B cell (primary cell): ENCODE measurements around the gene RAB3IL1. TPM values are rescaled to one million over a fixed set of nuclear protein-coding genes. Genes with fewer than 3 reads are reported as not detected.
A peak's percentile ranks its signal among the peaks of the same experiment; 100 is the strongest.

Source experiments
- ATAC-seq: fragments of 200-7000 bp; cut with Tn5 transposase; one replicate; pipeline ENCODE4 v1.10.0; 2021; ENCODE audit warnings: low read depth, mild to moderate bottlenecking, moderate number of reproducible peaks, moderate library complexity
- CTCF ChIA-PET: fragments of 350-600 bp; sonication (Branson Sonifier 250); formaldehyde crosslinking; loops from one replicate; lab custom pipeline; 2021; ENCODE audit warnings: antibody characterized with exemption, inconsistent platforms; lab: Charles Lee
- POLR2A ChIA-PET: fragments of 350-600 bp; sonication (Branson Sonifier 250); formaldehyde crosslinking; loops from one replicate; lab custom pipeline; 2021; ENCODE audit warnings: antibody characterized with exemption; lab: Charles Lee
- DNase-seq: peaks from one replicate; pipeline ENCODE4 v3.0.0; 2013
- H2AFZ ChIP-seq: 2 replicates; pipeline ENCODE4 v1.6.1; 2012; ENCODE audit warnings: mild to moderate bottlenecking, low read depth, low read length; ENCODE audit not compliant: insufficient read depth, poor library complexity, severe bottlenecking
- H3K27ac ChIP-seq, 2 donors: 1 replicate in 1 of 2; 2 replicates in 1 of 2; pipeline ENCODE4 v1.5.1; 2012 to 2013; ENCODE audit warnings: low read length in 2 of 2, mild to moderate bottlenecking in 2 of 2, moderate library complexity in 1 of 2
- H3K27me3 ChIP-seq, 4 experiments: fragments of 200-600 bp in 1 of 4; sonication (generic) in 1 of 4; replicated peaks in 1 of 4; 1 replicate in 2 of 4; 2 replicates in 2 of 4; pipeline versions ENCODE4 v1.6.1 to v1.7.0; 2013 to 2016; ENCODE audit warnings: low read length in 3 of 4, mild to moderate bottlenecking in 2 of 4, mixed read lengths in 1 of 4, moderate library complexity in 1 of 4; ENCODE audit not compliant: insufficient read depth in 4 of 4, control insufficient read depth in 3 of 4; ENCODE audit errors: control extremely low read depth in 1 of 4
- H3K36me3 ChIP-seq, 2 experiments: replicated peaks in 1 of 2; 1 replicate in 1 of 2; 2 replicates in 1 of 2; pipeline versions ENCODE4 v1.6.1 to v1.7.1; 2013; ENCODE audit warnings: low read length in 1 of 2; ENCODE audit not compliant: insufficient read depth in 2 of 2, control insufficient read depth in 1 of 2; ENCODE audit errors: control extremely low read depth in 1 of 2, extremely low read depth in 1 of 2
- H3K4me1 ChIP-seq, 2 donors: fragments of 200-600 bp in 1 of 2; sonication (generic) in 1 of 2; 1 replicate in 1 of 2; 2 replicates in 1 of 2; pipeline versions ENCODE4 v1.5.1 to v1.6.1; 2013 to 2017; ENCODE audit warnings: low read length in 2 of 2; ENCODE audit not compliant: control insufficient read depth in 2 of 2, insufficient read depth in 2 of 2
- H3K4me2 ChIP-seq: replicated peaks from 2 replicates; pipeline ENCODE3; 2012; ENCODE audit warnings: mild to moderate bottlenecking, low read depth, low read length; ENCODE audit not compliant: poor library complexity, severe bottlenecking
- H3K4me3 ChIP-seq, 5 experiments: fragments of 200-600 bp in 1 of 5; sonication (generic) in 1 of 5; 1 replicate in 3 of 5; 2 replicates in 2 of 5; pipeline versions ENCODE4 v1.5.1 to v1.7.0; 2011 to 2016; ENCODE audit warnings: low read length in 4 of 5, mild to moderate bottlenecking in 4 of 5, low read depth in 2 of 5, control low read depth in 1 of 5, moderate library complexity in 1 of 5; ENCODE audit not compliant: insufficient read depth in 1 of 5; ENCODE audit errors: control extremely low read depth in 1 of 5, extremely low read depth in 1 of 5
- H3K79me2 ChIP-seq: fragments of 200-600 bp; sonication (generic); one replicate; pipeline ENCODE4 v1.6.0; 2016; ENCODE audit warnings: low read length; ENCODE audit not compliant: control insufficient read depth, insufficient read depth
- H3K9ac ChIP-seq: fragments of 200-600 bp; sonication (generic); 2 replicates; pipeline ENCODE4 v1.6.1; 2017; ENCODE audit warnings: mild to moderate bottlenecking, low read length, moderate library complexity
- H3K9me3 ChIP-seq, 3 donors: one replicate each; pipeline versions ENCODE4 v1.6.1 to v1.7.1; 2013; ENCODE audit warnings: low read length in 2 of 3; ENCODE audit not compliant: control insufficient read depth in 2 of 3, insufficient read depth in 1 of 3; ENCODE audit errors: control extremely low read depth in 1 of 3
- H4K20me1 ChIP-seq: 2 replicates; pipeline ENCODE4 v1.6.0; 2012; ENCODE audit warnings: mild to moderate bottlenecking, low read length; ENCODE audit not compliant: insufficient read depth, control insufficient read depth, poor library complexity, severe bottlenecking
- H3K27ac Mint-ChIP-seq: one replicate; pipeline ENCODE4 v1.8.0; 2021; ENCODE audit warnings: mixed read lengths
- H3K27me3 Mint-ChIP-seq: one replicate; pipeline ENCODE4 v1.8.0; 2021; ENCODE audit warnings: mixed read lengths
- H3K4me1 Mint-ChIP-seq: one replicate; pipeline ENCODE4 v1.8.0; 2021; ENCODE audit warnings: mixed read lengths
- H3K4me3 Mint-ChIP-seq: one replicate; pipeline ENCODE4 v1.8.0; 2021; ENCODE audit warnings: mixed read lengths
- H3K9me3 Mint-ChIP-seq: one replicate; pipeline ENCODE4 v1.8.0; 2022; ENCODE audit warnings: mixed read lengths; ENCODE audit not compliant: insufficient read depth
- EZH2 ChIP-seq: IDR thresholded peaks from 2 replicates; pipeline ENCODE4 v1.6.1; 2012; ENCODE audit warnings: borderline replicate concordance, low read depth, mild to moderate bottlenecking, moderate library complexity, low read length; ENCODE audit not compliant: insufficient read depth, poor library complexity, severe bottlenecking
- WGBS: methylation state at CpG from one replicate; pipeline ENCODE4 v1.1.5; 2013; ENCODE audit warnings: missing lambda C conversion rate; ENCODE audit not compliant: insufficient coverage; 5-methylcytosine and 5-hydroxymethylcytosine counted together
- intact Hi-C: fragments of 100-400 bp; cut with micrococcal nuclease; formaldehyde crosslinking; loops from one replicate; pipeline ENCODE4 v1.10.0; 2022
- polyA plus RNA-seq: library from polyadenylated mRNA; depleted of rRNA; stranded (reverse); fragments of >200 nt; gene quantifications from 2 replicates; pipeline ENCODE4 v1.2.3, GENCODE V29; 2012
- total RNA-seq, 2 donors: library from RNA; stranded (reverse); fragments of 120-200 nt in 1 of 2; gene quantifications; 1 replicate in 1 of 2; 2 replicates in 1 of 2; pipeline versions ENCODE4 v1.2.3 to v1.2.4, GENCODE V29; 2013 to 2022
- TF ChIP-seq, protein P1 (sequence below): fragments of 200-600 bp; IDR thresholded peaks from one replicate; pipeline ENCODE4 v1.8.0; 2022; ENCODE audit warnings: antibody characterized with exemption, mild to moderate bottlenecking

The RAB3IL1 gene
- total and polyA plus RNA-seq, 2 donors (not counting 1 experiment from before 2014, with no cell fraction given): 0.27 TPM; not detected in 1

DNA sequence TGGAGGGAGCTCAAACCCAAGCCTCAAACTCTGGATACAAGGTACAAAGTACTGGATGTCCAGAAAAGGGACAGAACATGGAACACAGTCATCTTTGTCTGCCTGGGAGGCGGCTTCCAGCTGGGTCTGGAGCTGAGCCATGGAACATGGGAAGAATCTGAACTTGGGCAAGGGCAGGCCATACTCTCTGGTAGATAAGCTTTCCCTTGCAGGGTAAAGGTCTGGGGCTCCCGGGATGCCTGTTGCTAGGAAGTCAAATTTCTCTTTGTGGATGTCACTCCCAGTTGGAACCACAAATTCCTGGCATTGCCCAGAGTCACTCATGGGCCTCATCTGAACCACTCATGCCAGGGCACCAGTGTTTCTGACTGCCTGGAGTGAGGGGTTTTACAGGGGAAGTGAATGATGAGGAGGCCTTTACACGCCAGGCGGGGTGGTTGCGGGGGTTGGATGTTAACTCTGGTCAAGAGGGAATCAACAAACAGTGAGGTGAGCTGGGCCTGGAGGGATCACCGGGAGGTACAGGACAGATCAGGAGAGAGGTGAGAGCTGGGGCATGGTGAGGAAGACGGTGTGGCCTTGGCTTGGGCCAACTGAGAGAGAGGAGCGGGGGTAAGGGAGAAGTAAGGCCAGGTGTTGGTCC lies 44.3 kb upstream of the RAB3IL1 start:
- H3K9me3 ChIP-seq: peaks cover 0 to 4% (median 0%) of the 10 kb centered on the region in 3 donors
- ATAC-seq (no peak), DNase-seq (no peak)
- whole genome bisulfite sequencing: 97% methylated on average over 8 of the region's 8 CpGs
- Mint-ChIP-seq H3K9me3 (no peaks in the 10 kb centered on the region), H3K27me3 (no peaks in the 10 kb centered on the region), H3K4me1 (peaks cover 57% of the 10 kb centered on the region), H3K27ac (peak overlapping the region; percentile 84), H3K4me3 (peak overlapping the region; percentile 40)
- H3K36me3 ChIP-seq: peaks cover 0 to 33% of the 10 kb centered on the region in 2 experiments
- peaks cover 49% of the 10 kb centered on the region for H3K79me2 ChIP-seq
- no peak overlapping the region for H3K9ac ChIP-seq
- intact Hi-C loops: no loop called here
- no peak overlapping the region for H3K4me3 ChIP-seq
- H3K27ac ChIP-seq: peak overlapping the region in 1 of 2 donors; percentile 89
- H3K4me1 ChIP-seq: peaks cover 41 to 53% of the 10 kb centered on the region in 2 donors
- no peak overlapping the region for H2AFZ ChIP-seq
- ChIA-PET POLR2A (interaction anchor here (1.1 kb wide), 1 partner anchor 152 kb away, joined by 3 read pairs; no protein-coding TSS in a partner anchor), CTCF (interaction anchor here (0.9 to 4.6 kb wide), 8 partner anchors 13 to 165 kb away, joined by 3 to 62 read pairs (median 8); partner anchors contain the start of gene BEST1)
- H3K4me2 ChIP-seq: peak overlapping the region; percentile 65
- no peak for TF ChIP-seq EZH2
- TF ChIP-seq, protein P1, sequence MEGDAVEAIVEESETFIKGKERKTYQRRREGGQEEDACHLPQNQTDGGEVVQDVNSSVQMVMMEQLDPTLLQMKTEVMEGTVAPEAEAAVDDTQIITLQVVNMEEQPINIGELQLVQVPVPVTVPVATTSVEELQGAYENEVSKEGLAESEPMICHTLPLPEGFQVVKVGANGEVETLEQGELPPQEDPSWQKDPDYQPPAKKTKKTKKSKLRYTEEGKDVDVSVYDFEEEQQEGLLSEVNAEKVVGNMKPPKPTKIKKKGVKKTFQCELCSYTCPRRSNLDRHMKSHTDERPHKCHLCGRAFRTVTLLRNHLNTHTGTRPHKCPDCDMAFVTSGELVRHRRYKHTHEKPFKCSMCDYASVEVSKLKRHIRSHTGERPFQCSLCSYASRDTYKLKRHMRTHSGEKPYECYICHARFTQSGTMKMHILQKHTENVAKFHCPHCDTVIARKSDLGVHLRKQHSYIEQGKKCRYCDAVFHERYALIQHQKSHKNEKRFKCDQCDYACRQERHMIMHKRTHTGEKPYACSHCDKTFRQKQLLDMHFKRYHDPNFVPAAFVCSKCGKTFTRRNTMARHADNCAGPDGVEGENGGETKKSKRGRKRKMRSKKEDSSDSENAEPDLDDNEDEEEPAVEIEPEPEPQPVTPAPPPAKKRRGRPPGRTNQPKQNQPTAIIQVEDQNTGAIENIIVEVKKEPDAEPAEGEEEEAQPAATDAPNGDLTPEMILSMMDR: no peak
- H4K20me1 ChIP-seq: peaks cover 28% of the 10 kb centered on the region
- no peaks in the 10 kb centered on the region for H3K27me3 ChIP-seq

DNA sequence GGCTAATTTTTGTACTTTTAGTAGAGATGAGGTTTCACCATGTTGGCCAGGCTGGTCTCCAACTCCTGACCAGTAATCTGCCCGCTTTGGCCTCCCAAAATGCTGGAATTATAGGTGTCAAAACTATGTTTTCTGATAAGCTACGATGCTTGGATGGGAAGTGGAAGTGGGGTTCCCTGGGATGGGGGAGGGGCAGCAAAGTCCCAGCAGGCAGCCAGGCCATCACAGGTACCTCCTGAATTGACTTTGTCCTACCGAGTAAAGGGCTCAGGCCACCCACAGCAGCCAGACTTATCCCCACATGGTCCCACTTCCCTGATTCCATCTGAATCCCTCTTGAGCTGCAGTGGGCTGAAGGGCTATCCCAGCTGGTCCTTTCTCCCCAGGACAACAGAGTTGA lies 43.2 kb upstream of the RAB3IL1 start:
- CTCF ChIA-PET: interaction anchor here (1.8 to 4.6 kb wide), 3 partner anchors 12 to 121 kb away, joined by 13 to 62 read pairs (median 28); partner anchors contain the start of gene BEST1
- ATAC-seq (no peak), DNase-seq (no peak)
- H2AFZ ChIP-seq: no peak overlapping the region
- H3K4me2 ChIP-seq: no peak overlapping the region
- POLR2A ChIA-PET: interaction anchor here (1.1 kb wide), 1 partner anchor 151 kb away, joined by 3 read pairs; no protein-coding TSS in a partner anchor
- H3K4me1 ChIP-seq: peaks cover 43 to 50% of the 10 kb centered on the region in 2 donors
- no peak overlapping the region for H3K4me3 Mint-ChIP-seq
- H3K9me3 Mint-ChIP-seq: no peaks in the 10 kb centered on the region
- WGBS: 87% methylated on average over 3 of the region's 3 CpGs
- TF ChIP-seq, protein P1: no peak
- TF ChIP-seq EZH2: no peak
- H3K9ac ChIP-seq: no peak overlapping the region
- H3K79me2 ChIP-seq: peaks cover 37% of the 10 kb centered on the region
- H3K27ac ChIP-seq: no peak overlapping the region
- H3K27ac Mint-ChIP-seq: no peak overlapping the region
- H3K36me3 ChIP-seq: peaks cover 0 to 31% of the 10 kb centered on the region in 2 experiments
- intact Hi-C loops: no loop called here
- H3K27me3 Mint-ChIP-seq: no peaks in the 10 kb centered on the region
- peaks cover 63% of the 10 kb centered on the region for H3K4me1 Mint-ChIP-seq
- peaks cover 17% of the 10 kb centered on the region for H4K20me1 ChIP-seq
- H3K9me3 ChIP-seq: peaks cover 0 to 9% (median 0%) of the 10 kb centered on the region in 3 donors
- no peak overlapping the region for H3K4me3 ChIP-seq
- peaks cover 0 to 11% (median 2%) of the 10 kb centered on the region in 4 experiments for H3K27me3 ChIP-seq
